Esophagus muscularis mucosa (tissue), 4 donors: ENCODE data around the gene RTP5.

Source experiments
- EP300 ChIP-seq: sonication (generic); formaldehyde crosslinking; IDR thresholded peaks from one replicate; pipeline ENCODE4 v1.6.1; 2017; ENCODE audit warnings: antibody characterized with exemption
- POLR2A ChIP-seq: fragments of 450-650 bp; IDR thresholded peaks from one replicate; pipeline ENCODE4 v1.6.1; 2017; ENCODE audit warnings: antibody characterized with exemption, moderate library complexity, mild to moderate bottlenecking, low read depth
- POLR2AphosphoS5 ChIP-seq, 2 donors: sonication (generic); formaldehyde crosslinking; IDR thresholded peaks; one replicate each; pipeline ENCODE4 v1.6.1; 2017; ENCODE audit warnings: antibody characterized with exemption in 2 of 2
- TF ChIP-seq, protein P1 (sequence below), 3 experiments: fragments of 200-600 bp in 2 of 3; fragments of 450-650 bp in 1 of 3; sonication (generic) in 2 of 3; IDR thresholded peaks; one replicate each; pipeline ENCODE4 v1.5.1; 2017 to 2019; ENCODE audit warnings: antibody characterized with exemption in 3 of 3, mild to moderate bottlenecking in 2 of 3, moderate library complexity in 1 of 3

DNA sequence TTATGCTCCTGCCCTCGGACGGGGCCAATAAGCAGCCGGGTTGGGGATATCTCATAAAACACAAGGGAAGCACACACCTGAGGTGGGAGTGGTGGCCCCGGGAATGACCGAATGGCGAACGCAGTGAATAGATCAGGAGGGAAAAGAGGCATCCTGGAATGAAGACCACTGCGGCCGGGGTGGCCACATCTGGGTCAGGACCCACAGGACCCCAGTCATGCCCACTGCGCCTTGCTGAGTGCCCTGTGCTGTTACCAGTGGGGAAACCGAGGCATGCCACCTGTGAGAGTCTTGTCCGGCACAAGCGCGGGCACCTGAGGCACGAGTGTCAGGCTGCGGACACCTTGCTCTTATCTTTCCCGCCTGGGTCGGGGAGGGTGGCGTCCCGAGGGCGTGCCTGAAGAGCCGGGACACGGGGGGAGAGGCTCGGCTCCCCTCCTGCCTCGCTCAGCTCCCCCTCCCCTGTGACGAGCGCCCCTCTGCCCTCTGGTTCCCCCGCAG lies 12.4 kb upstream of the RTP5 start:
- TF ChIP-seq EP300 (no peak), POLR2A (no peak), POLR2AphosphoS5 (IDR thresholded peaks at IDR 0.05) (no peak)
- TF ChIP-seq, protein P1, sequence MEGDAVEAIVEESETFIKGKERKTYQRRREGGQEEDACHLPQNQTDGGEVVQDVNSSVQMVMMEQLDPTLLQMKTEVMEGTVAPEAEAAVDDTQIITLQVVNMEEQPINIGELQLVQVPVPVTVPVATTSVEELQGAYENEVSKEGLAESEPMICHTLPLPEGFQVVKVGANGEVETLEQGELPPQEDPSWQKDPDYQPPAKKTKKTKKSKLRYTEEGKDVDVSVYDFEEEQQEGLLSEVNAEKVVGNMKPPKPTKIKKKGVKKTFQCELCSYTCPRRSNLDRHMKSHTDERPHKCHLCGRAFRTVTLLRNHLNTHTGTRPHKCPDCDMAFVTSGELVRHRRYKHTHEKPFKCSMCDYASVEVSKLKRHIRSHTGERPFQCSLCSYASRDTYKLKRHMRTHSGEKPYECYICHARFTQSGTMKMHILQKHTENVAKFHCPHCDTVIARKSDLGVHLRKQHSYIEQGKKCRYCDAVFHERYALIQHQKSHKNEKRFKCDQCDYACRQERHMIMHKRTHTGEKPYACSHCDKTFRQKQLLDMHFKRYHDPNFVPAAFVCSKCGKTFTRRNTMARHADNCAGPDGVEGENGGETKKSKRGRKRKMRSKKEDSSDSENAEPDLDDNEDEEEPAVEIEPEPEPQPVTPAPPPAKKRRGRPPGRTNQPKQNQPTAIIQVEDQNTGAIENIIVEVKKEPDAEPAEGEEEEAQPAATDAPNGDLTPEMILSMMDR (IDR thresholded peaks at IDR 0.05) = no peak
